Coronary artery (tissue), 2 donors: ENCODE measurements around the gene MIER3.

Experiments
- DNase-seq: peaks from one replicate; pipeline ENCODE4 v3.0.0-alpha.2; 2017; ENCODE audit warnings: low spot score
- H3K27ac ChIP-seq, 2 donors: fragments of 200-600 bp; sonication (generic); one replicate each; pipeline ENCODE4 v1.5.1; 2016 to 2019
- H3K4me3 ChIP-seq: fragments of 200-600 bp; sonication (generic); 2 replicates; pipeline ENCODE4 v1.5.1; 2016; ENCODE audit warnings: mild to moderate bottlenecking, moderate library complexity
- TF ChIP-seq, protein P1 (sequence below): fragments of 200-600 bp; sonication (generic); IDR thresholded peaks from one replicate; pipeline ENCODE4 v1.5.1; 2019; ENCODE audit warnings: antibody characterized with exemption

MIER3 gene

DNA sequence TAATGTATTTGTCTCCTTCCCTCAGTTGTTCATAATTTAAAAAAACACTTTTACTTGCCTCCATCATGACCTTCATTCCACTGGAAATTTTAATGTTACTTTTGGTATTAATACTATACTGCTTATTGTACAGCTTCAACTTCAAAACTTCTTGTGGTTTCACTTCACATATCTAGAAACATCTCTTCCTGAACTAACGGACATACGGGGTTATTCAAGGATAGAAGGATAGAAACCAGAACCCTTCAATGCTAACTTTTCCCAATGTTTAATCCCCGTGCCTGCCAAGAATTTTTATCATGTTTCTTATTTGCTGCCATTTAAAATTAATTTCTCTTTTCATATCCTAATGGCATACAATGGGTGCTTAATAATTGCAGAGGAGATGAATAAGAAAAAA, 78.9 kb downstream of the MIER3 start:
- no peak overlapping the region for H3K4me3 ChIP-seq
- TF ChIP-seq, protein P1, sequence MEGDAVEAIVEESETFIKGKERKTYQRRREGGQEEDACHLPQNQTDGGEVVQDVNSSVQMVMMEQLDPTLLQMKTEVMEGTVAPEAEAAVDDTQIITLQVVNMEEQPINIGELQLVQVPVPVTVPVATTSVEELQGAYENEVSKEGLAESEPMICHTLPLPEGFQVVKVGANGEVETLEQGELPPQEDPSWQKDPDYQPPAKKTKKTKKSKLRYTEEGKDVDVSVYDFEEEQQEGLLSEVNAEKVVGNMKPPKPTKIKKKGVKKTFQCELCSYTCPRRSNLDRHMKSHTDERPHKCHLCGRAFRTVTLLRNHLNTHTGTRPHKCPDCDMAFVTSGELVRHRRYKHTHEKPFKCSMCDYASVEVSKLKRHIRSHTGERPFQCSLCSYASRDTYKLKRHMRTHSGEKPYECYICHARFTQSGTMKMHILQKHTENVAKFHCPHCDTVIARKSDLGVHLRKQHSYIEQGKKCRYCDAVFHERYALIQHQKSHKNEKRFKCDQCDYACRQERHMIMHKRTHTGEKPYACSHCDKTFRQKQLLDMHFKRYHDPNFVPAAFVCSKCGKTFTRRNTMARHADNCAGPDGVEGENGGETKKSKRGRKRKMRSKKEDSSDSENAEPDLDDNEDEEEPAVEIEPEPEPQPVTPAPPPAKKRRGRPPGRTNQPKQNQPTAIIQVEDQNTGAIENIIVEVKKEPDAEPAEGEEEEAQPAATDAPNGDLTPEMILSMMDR: no peak
- no peak for DNase-seq
- no peak overlapping the region for H3K27ac ChIP-seq

DNA sequence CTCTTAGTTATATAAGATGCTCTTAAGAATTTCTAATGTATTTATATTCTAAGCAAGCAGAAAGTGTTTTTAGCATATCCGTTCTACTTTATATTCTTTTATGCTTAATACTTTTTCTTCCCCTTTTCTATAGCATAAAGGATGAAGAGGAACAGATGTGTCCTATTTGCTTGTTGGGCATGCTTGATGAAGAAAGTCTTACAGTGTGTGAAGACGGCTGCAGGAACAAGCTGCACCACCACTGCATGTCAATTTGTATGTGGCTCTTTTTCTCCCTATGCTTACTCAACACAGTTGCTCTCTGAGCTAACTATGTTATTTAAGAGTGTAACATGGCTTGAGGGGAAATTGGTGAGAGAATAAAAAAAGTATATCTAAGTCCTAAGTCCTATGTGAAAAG, 80.1 kb downstream of the MIER3 start:
- Histone ChIP-seq H3K27ac (no peak overlapping the region), H3K4me3 (no peak overlapping the region)
- TF ChIP-seq, protein P1: no peak
- DNase-seq: no peak
